Tibial nerve (tissue), 4 donors: ENCODE data around the gene CD9. TPM values are rescaled to one million over a fixed set of nuclear protein-coding genes. Genes with fewer than 3 reads are reported as not detected.
A peak's percentile ranks its signal among the peaks of the same experiment; 100 is the strongest.

Experiments
- DNase-seq, 2 donors: peaks; one replicate each; pipeline ENCODE4 v3.0.0-alpha.2; 2019; ENCODE audit warnings: low spot score in 2 of 2
- H3K27ac ChIP-seq, 4 donors: fragments of 200-600 bp; sonication (generic) in 3 of 4; one replicate each; pipeline ENCODE4 v1.5.1; 2017 to 2019; ENCODE audit warnings: mild to moderate bottlenecking in 1 of 4
- H3K27me3 ChIP-seq, 2 donors: fragments of 200-600 bp; sonication (generic) in 1 of 2; one replicate each; pipeline versions ENCODE4 v1.5.1 to v1.6.0; 2017 to 2019
- H3K36me3 ChIP-seq, 3 donors: fragments of 200-600 bp; sonication (generic); one replicate each; pipeline ENCODE4 v1.5.1; 2018 to 2019
- H3K4me1 ChIP-seq, 4 donors: fragments of 200-600 bp; sonication (generic) in 3 of 4; one replicate each; pipeline ENCODE4 v1.5.1; 2017 to 2019
- H3K4me3 ChIP-seq, 4 donors: fragments of 200-600 bp; sonication (generic) in 3 of 4; one replicate each; pipeline ENCODE4 v1.5.1; 2017 to 2019; ENCODE audit warnings: mild to moderate bottlenecking in 1 of 4, moderate library complexity in 1 of 4
- H3K9me3 ChIP-seq, 4 donors: fragments of 200-600 bp; sonication (generic) in 3 of 4; one replicate each; pipeline ENCODE4 v1.5.1; 2017 to 2019
- EP300 ChIP-seq, 2 donors: sonication (generic); formaldehyde crosslinking; IDR thresholded peaks; one replicate each; pipeline ENCODE4 v1.6.1; 2017; ENCODE audit warnings: antibody characterized with exemption in 2 of 2, mild to moderate bottlenecking in 1 of 2
- POLR2A ChIP-seq, 2 donors: fragments of 450-650 bp; IDR thresholded peaks; one replicate each; pipeline ENCODE4 v1.6.1; 2017; ENCODE audit warnings: antibody characterized with exemption in 2 of 2, mild to moderate bottlenecking in 2 of 2, moderate library complexity in 2 of 2
- WGBS, 2 donors: methylation state at CpG; one replicate each; pipeline ENCODE4 v1.1.5; 2018; 5-methylcytosine and 5-hydroxymethylcytosine counted together
- total RNA-seq, 4 donors: library from RNA; depleted of rRNA; stranded (reverse); fragments of >200 nt; gene quantifications; one replicate each; pipeline ENCODE4 v1.1.0, GENCODE V29; 2016
- TF ChIP-seq, protein P1 (sequence below), 5 experiments: fragments of 200-600 bp in 3 of 5; fragments of 450-650 bp in 2 of 5; sonication (generic) in 3 of 5; IDR thresholded peaks; one replicate each; pipeline ENCODE4 v1.5.1; 2016 to 2019; ENCODE audit warnings: antibody characterized with exemption in 5 of 5, mild to moderate bottlenecking in 3 of 5, moderate library complexity in 2 of 5

The CD9 gene
- total RNA-seq, 4 donors from 2014 or later = 297 to 500 (median 391) TPM

DNA sequence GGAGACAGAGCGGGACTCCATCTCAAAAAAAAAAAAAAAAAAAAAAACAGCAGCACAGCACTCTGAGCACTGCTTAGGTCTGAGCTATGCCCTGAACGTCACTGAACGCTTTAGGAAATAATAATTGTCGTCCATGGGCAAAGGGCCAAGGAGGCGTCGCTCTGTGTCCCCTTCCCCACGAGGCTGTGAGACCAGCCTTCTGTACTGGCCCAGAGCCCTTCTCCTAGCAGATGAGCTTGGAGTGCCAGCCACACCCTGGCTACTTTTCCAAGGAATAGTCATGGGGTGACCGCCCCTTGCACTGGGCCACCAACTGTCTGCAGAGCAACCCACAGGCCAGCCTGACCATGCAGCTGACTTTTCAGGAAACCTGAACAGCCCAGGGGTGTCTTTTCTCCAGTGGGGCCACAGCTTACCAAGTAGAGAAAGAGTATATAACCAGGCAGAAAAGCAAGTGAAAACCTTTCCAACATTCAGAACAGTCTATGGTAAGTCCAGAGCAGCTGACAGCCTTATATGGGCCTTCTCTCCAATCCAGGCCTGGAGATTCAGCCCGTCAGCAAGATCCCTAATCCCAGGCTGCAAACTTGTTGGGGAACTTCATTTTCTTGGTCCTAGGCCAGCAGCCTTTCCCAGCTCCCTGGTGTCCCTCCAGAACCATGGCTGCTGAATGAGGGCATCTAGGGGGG is 28.5 kb downstream of the CD9 start:
- Histone ChIP-seq H3K36me3 (peaks cover 0 to 7% (median 0%) of the 10 kb centered on the region in 3 donors), H3K4me1 (peaks cover 9 to 100% (median 96%) of the 10 kb centered on the region in 4 donors), H3K9me3 (no peaks in the 10 kb centered on the region), H3K27ac (peak overlapping the region; percentile 79 to 99 (median 90)), H3K4me3 (no peak overlapping the region), H3K27me3 (no peaks in the 10 kb centered on the region)
- 30 to 38% methylated on average over 8 to 9 of the region's 9 CpGs for WGBS, 2 donors
- TF ChIP-seq POLR2A (IDR thresholded peaks at IDR 0.05) (no peak), EP300 (IDR thresholded peaks at IDR 0.05) (no peak)
- TF ChIP-seq, protein P1, sequence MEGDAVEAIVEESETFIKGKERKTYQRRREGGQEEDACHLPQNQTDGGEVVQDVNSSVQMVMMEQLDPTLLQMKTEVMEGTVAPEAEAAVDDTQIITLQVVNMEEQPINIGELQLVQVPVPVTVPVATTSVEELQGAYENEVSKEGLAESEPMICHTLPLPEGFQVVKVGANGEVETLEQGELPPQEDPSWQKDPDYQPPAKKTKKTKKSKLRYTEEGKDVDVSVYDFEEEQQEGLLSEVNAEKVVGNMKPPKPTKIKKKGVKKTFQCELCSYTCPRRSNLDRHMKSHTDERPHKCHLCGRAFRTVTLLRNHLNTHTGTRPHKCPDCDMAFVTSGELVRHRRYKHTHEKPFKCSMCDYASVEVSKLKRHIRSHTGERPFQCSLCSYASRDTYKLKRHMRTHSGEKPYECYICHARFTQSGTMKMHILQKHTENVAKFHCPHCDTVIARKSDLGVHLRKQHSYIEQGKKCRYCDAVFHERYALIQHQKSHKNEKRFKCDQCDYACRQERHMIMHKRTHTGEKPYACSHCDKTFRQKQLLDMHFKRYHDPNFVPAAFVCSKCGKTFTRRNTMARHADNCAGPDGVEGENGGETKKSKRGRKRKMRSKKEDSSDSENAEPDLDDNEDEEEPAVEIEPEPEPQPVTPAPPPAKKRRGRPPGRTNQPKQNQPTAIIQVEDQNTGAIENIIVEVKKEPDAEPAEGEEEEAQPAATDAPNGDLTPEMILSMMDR (IDR thresholded peaks at IDR 0.05) = no peak
- no peak for DNase-seq

DNA sequence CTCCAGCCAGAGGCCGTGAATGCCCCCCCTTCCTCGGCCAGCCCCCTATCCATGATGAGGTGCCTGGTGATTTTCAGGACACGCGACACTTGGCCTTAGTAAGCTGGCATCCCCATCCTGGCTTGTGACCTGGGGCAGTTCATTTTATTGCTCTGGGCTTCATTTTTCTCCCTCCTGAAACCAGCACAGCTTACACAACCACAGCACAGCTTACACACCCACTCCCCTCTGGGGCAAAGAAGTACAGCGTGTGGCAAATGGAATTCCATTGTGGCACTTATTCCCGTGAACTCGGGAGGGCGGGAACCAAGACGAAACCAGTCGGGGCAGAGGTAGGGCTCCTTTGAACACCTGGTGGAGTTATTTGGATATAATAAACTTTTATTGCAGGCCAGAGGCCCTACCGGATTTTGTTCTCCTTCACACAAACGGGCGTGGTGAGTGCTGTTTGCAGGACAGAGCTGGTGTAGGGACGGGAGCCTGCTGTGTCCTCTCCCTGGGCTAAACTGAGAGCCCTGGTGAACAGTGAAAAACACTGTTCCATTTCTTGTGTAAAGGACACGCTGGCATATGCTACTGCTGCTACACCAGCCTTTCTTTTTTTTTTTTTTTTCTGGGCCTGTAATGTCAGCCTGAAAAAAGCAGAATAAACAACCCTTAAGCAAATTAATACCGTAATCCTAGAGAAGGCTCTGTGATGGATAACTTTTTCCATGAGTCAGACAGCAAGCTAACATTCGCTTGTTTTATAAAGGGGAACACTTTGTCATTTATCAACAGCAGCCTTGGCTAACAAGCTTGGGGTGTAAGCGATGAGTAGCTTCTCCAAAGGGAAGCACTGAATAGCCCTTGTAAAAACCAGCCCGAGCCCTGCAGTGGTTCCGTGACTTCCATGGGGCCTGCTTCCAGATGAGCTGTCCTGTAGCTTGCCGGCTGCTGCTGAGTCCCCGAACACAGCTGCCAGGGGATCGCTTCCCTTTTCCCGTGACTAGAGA is 29.3 kb downstream of the CD9 start:
- Histone ChIP-seq H3K9me3 (no peaks in the 10 kb centered on the region), H3K36me3 (peaks cover 0 to 2% (median 0%) of the 10 kb centered on the region in 3 donors), H3K27me3 (no peaks in the 10 kb centered on the region), H3K27ac (peak overlapping the region; percentile 79 to 99 (median 90)), H3K4me1 (peaks cover 9 to 100% (median 92%) of the 10 kb centered on the region in 4 donors), H3K4me3 (peak overlapping the region in 2 of 4 donors; percentile 20 to 22)
- TF ChIP-seq EP300 (IDR thresholded peaks at IDR 0.05) (peak; percentile 22 to 79), POLR2A (IDR thresholded peaks at IDR 0.05) (no peak)
- TF ChIP-seq, protein P1 (IDR thresholded peaks at IDR 0.05) = no peak
- DNase-seq = peak; percentile 48 to 68
- 19 to 31% methylated on average over 24 of the region's 24 CpGs for WGBS, 2 donors

DNA sequence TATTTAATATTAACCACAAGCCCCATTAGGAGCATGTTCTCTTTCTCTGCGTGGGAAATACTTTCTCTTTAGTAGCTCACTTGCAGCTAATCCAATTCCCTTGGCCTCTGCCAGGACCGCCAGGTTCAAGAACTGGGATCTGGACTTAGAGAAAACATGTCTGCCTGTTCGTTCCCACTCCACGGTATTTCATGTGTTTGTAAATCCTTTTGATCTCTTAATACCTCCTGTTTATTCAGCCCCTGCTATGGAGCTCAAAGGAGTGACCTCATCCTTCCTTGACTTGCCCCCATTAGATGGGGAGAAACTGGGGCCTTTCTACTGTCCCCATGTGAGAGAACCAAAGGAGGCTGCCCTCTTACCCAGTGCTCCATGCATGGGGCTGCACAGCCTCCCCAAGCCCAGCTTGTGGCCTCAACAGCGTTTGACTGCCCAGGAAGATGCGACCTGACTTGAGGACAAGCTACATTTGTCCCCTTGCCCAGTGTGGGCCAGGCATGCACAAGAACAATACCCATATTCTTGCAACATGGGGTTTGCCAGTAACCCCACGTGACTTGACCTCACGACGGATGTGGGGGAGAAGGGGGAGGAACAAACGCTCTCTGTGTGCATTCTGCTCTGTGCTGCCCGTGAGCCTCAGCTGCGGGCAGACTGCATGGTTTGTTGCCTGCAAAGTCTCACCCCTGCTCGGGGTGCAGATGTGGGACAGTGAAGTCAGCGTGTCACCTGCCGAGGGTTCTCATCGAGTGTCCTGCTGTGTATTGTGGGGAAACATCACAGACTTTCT is 30.3 kb downstream of the CD9 start:
- Histone ChIP-seq H3K27ac (peak overlapping the region; percentile 79 to 99 (median 90)), H3K9me3 (no peaks in the 10 kb centered on the region), H3K27me3 (no peaks in the 10 kb centered on the region), H3K4me3 (peak overlapping the region in 2 of 4 donors; percentile 20 to 22), H3K4me1 (peaks cover 9 to 100% (median 84%) of the 10 kb centered on the region in 4 donors), H3K36me3 (peaks cover 0 to 11% (median 0%) of the 10 kb centered on the region in 3 donors)
- peak; percentile 71 to 75 for DNase-seq
- 25 to 37% methylated on average over 14 to 16 of the region's 16 CpGs for WGBS, 2 donors
- TF ChIP-seq, protein P1 (IDR thresholded peaks at IDR 0.05) = peak in 1 of 5 experiments; percentile 14
- TF ChIP-seq POLR2A (IDR thresholded peaks at IDR 0.05) (peak; percentile 30 to 45), EP300 (IDR thresholded peaks at IDR 0.05) (peak; percentile 66 to 99)

DNA sequence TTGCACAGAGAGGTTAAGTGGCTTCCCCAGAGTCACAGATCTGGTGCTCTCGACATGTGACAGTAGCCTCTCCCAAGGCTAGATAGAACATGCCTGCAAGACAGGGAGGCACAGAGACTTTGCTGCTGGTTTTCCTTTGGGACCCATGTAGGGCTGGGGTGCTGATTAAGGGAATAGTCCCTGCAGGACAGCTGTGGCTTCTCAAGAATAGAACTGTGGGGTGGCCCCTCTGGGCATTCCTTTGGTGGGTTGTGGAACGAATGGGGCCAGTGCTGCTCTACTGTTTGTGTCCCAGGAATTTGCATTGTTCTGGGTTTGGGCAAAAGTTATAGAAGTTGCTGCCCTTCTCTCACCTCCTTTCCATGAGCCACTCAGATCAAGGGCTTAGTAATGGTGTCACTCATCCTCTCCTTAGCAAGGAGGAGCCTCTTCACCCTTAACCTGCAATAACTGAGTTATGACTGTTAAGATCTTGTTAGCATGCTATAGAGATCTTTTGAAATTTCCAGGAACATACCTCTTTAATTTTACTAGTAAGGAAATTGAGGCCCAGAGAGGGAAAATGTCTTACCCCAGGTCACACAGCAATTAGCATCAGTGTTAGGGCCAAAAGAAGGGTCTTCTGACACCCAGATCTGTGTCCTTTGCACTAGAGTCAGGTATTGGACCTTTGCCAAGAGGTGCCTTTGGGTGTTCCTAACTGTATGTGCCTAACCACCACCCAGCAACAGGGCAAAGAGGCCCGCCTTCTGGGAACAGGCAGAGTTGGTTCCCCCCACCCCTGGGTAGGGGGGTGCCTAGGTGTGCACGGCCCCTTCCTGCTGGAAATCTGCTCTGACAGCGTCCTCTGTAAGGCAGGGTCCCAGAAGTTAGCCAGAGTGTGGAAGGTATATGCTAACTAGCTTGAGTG is 31.4 kb downstream of the CD9 start:
- no peak for DNase-seq
- Histone ChIP-seq H3K4me3 (peak overlapping the region in 1 of 4 donors; percentile 9), H3K27me3 (no peaks in the 10 kb centered on the region), H3K27ac (peak overlapping the region; percentile 79 to 99 (median 90)), H3K9me3 (no peaks in the 10 kb centered on the region), H3K4me1 (peaks cover 3 to 95% (median 73%) of the 10 kb centered on the region in 4 donors), H3K36me3 (peaks cover 0 to 22% (median 2%) of the 10 kb centered on the region in 3 donors)
- 60 to 66% methylated on average over 5 of the region's 5 CpGs for WGBS, 2 donors
- TF ChIP-seq POLR2A (IDR thresholded peaks at IDR 0.05) (no peak), EP300 (IDR thresholded peaks at IDR 0.05) (no peak)
- TF ChIP-seq, protein P1 (IDR thresholded peaks at IDR 0.05) = no peak
